Stomach smooth muscle (tissue), 2 donors: Measurements from ENCODE around the gene HDAC2.

Source experiments
- H3K27ac ChIP-seq: one replicate; pipeline ENCODE4 v1.7.0; 2013; ENCODE audit warnings: mild to moderate bottlenecking, low read length, inconsistent platforms
- H3K27me3 ChIP-seq, 2 donors: one replicate each; pipeline ENCODE4 v1.7.0; 2013; ENCODE audit warnings: low read length in 2 of 2; ENCODE audit not compliant: insufficient read depth in 2 of 2, control insufficient read depth in 1 of 2
- H3K36me3 ChIP-seq, 2 donors: one replicate each; pipeline ENCODE4 v1.7.0; 2013; ENCODE audit warnings: low read length in 2 of 2; ENCODE audit not compliant: control insufficient read depth in 2 of 2, insufficient read depth in 2 of 2
- H3K4me1 ChIP-seq: one replicate; pipeline ENCODE4 v1.7.0; 2013; ENCODE audit warnings: low read length; ENCODE audit not compliant: control insufficient read depth, insufficient read depth
- H3K4me3 ChIP-seq, 2 donors: one replicate each; pipeline ENCODE4 v1.7.0; 2013; ENCODE audit warnings: low read length in 2 of 2
- H3K9ac ChIP-seq, 2 donors: one replicate each; pipeline ENCODE4 v1.7.0; 2013; ENCODE audit warnings: low read length in 2 of 2, mild to moderate bottlenecking in 1 of 2
- H3K9me3 ChIP-seq, 2 donors: one replicate each; pipeline ENCODE4 v1.7.0; 2013; ENCODE audit warnings: low read length in 2 of 2; ENCODE audit not compliant: control insufficient read depth in 2 of 2
- donor health status: healthy.
- donor health status: Pancreatic carcinoma.

Gene HDAC2

GRCh38 chr6:113976806-113977205, 5.9 kb upstream of the HDAC2 start:
- H3K36me3 ChIP-seq: no peaks in the 10 kb centered on the region
- no peak overlapping the region for H3K4me3 ChIP-seq
- H3K27ac ChIP-seq: no peak overlapping the region
- H3K9ac ChIP-seq: no peak overlapping the region
- H3K27me3 ChIP-seq: no peaks in the 10 kb centered on the region
- no peaks in the 10 kb centered on the region for H3K9me3 ChIP-seq
- H3K4me1 ChIP-seq: no peaks in the 10 kb centered on the region

- Histone ChIP-seq H3K27ac (no peak overlapping the region), H3K4me3 (peak overlapping the region; percentile 57 to 88), H3K36me3 (no peaks in the 10 kb centered on the region), H3K27me3 (no peaks in the 10 kb centered on the region), H3K4me1 (peaks cover 6% of the 10 kb centered on the region), H3K9me3 (no peaks in the 10 kb centered on the region), H3K9ac (peak overlapping the region; percentile 49 to 80)
Measured at GRCh38 chr6:113971741-113972140, 793 bp upstream of the HDAC2 start.

GRCh38 chr6:113969888-113970804, 802 bp downstream of the HDAC2 start:
- Histone ChIP-seq H3K9ac (peak overlapping the region; percentile 49 to 80), H3K4me3 (peak overlapping the region; percentile 57 to 88), H3K27ac (peak overlapping the region; percentile 83), H3K9me3 (no peaks in the 10 kb centered on the region), H3K4me1 (peaks cover 6% of the 10 kb centered on the region), H3K27me3 (no peaks in the 10 kb centered on the region), H3K36me3 (no peaks in the 10 kb centered on the region)

GRCh38 chr6:113968472-113968871, 2.5 kb downstream of the HDAC2 start:
- no peaks in the 10 kb centered on the region for H3K9me3 ChIP-seq
- peaks cover 6% of the 10 kb centered on the region for H3K4me1 ChIP-seq
- no peaks in the 10 kb centered on the region for H3K36me3 ChIP-seq
- peak overlapping the region in 1 of 2 donors; percentile 6 for H3K9ac ChIP-seq
- H3K27ac ChIP-seq: no peak overlapping the region
- H3K27me3 ChIP-seq: no peaks in the 10 kb centered on the region
- peak overlapping the region; percentile 9 to 57 for H3K4me3 ChIP-seq

- no peak overlapping the region for H3K27ac ChIP-seq
- H3K4me1 ChIP-seq: peaks cover 6% of the 10 kb centered on the region
- no peaks in the 10 kb centered on the region for H3K27me3 ChIP-seq
- H3K9ac ChIP-seq: no peak overlapping the region
- H3K9me3 ChIP-seq: no peaks in the 10 kb centered on the region
- H3K4me3 ChIP-seq: no peak overlapping the region
- no peaks in the 10 kb centered on the region for H3K36me3 ChIP-seq
Measured at GRCh38 chr6:113967777-113968176, 3.2 kb downstream of the HDAC2 start.

GRCh38 chr6:113960795-113961194, 10.2 kb downstream of the HDAC2 start:
- Histone ChIP-seq H3K4me1 (no peaks in the 10 kb centered on the region), H3K27ac (no peak overlapping the region), H3K4me3 (no peak overlapping the region), H3K27me3 (no peaks in the 10 kb centered on the region), H3K36me3 (peaks cover 2 to 16% of the 10 kb centered on the region in 2 donors), H3K9me3 (no peaks in the 10 kb centered on the region), H3K9ac (no peak overlapping the region)

GRCh38 chr6:113959235-113959634, 11.7 kb downstream of the HDAC2 start:
- H3K9me3 ChIP-seq: no peaks in the 10 kb centered on the region
- no peak overlapping the region for H3K27ac ChIP-seq
- no peaks in the 10 kb centered on the region for H3K4me1 ChIP-seq
- H3K4me3 ChIP-seq: no peak overlapping the region
- H3K9ac ChIP-seq: no peak overlapping the region
- H3K27me3 ChIP-seq: no peaks in the 10 kb centered on the region
- peaks cover 2 to 21% of the 10 kb centered on the region in 2 donors for H3K36me3 ChIP-seq

- H3K9me3 ChIP-seq: no peaks in the 10 kb centered on the region
- no peak overlapping the region for H3K4me3 ChIP-seq
- H3K27me3 ChIP-seq: no peaks in the 10 kb centered on the region
- H3K4me1 ChIP-seq: no peaks in the 10 kb centered on the region
- no peak overlapping the region for H3K9ac ChIP-seq
- no peak overlapping the region for H3K27ac ChIP-seq
- H3K36me3 ChIP-seq: peaks cover 9 to 24% of the 10 kb centered on the region in 2 donors
Measured at GRCh38 chr6:113954653-113955052, 16.3 kb downstream of the HDAC2 start.

GRCh38 chr6:113953346-113953745, 17.6 kb downstream of the HDAC2 start:
- H3K4me1 ChIP-seq: no peaks in the 10 kb centered on the region
- H3K27me3 ChIP-seq: no peaks in the 10 kb centered on the region
- H3K4me3 ChIP-seq: no peak overlapping the region
- no peak overlapping the region for H3K27ac ChIP-seq
- no peak overlapping the region for H3K9ac ChIP-seq
- H3K36me3 ChIP-seq: peaks cover 9 to 22% of the 10 kb centered on the region in 2 donors
- no peaks in the 10 kb centered on the region for H3K9me3 ChIP-seq

GRCh38 chr6:113949499-113949898, 21.4 kb downstream of the HDAC2 start:
- Histone ChIP-seq H3K4me3 (no peak overlapping the region), H3K9ac (no peak overlapping the region), H3K27me3 (no peaks in the 10 kb centered on the region), H3K4me1 (no peaks in the 10 kb centered on the region), H3K27ac (no peak overlapping the region), H3K36me3 (peaks cover 7 to 8% of the 10 kb centered on the region in 2 donors), H3K9me3 (no peaks in the 10 kb centered on the region)

- H3K4me1 ChIP-seq: no peaks in the 10 kb centered on the region
- H3K9ac ChIP-seq: no peak overlapping the region
- H3K9me3 ChIP-seq: no peaks in the 10 kb centered on the region
- no peaks in the 10 kb centered on the region for H3K27me3 ChIP-seq
- no peak overlapping the region for H3K27ac ChIP-seq
- no peak overlapping the region for H3K4me3 ChIP-seq
- H3K36me3 ChIP-seq: peaks cover 0 to 13% of the 10 kb centered on the region in 2 donors
Measured at GRCh38 chr6:113944701-113945100, 26.2 kb downstream of the HDAC2 start.
